ENCODE data around the gene MECR. TPM values are rescaled to one million over a fixed set of nuclear protein-coding genes. Genes with fewer than 3 reads are reported as not detected.
"Not testable (repeated sequence)": the region's sequence is repeated elsewhere in the genome, so short reads cannot be mapped to it uniquely, and the experiment has no call there.

MECR gene
- polyA plus RNA-seq, 1 donor, result 29.1 TPM

DNA sequence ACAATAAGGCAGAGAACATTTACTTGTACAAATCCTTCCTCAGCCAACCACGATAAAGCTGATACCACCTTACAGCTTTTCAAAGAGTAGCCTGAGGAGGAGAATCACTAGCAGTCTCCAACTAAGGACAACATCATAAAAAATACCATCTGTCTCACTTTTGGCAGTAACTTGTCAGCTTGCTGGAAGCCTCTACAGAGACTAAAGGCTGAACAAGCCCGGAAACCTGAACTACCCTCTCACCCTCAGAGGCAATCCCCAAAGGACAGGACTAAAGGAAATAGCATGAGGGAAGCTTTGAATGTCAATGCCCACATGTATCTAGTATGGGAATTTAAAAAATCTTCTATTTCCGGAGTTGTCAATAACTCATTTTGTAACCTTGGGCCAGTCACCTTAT is 59.6 kb downstream of the MECR start:
- DNase-seq, result no peak

DNA sequence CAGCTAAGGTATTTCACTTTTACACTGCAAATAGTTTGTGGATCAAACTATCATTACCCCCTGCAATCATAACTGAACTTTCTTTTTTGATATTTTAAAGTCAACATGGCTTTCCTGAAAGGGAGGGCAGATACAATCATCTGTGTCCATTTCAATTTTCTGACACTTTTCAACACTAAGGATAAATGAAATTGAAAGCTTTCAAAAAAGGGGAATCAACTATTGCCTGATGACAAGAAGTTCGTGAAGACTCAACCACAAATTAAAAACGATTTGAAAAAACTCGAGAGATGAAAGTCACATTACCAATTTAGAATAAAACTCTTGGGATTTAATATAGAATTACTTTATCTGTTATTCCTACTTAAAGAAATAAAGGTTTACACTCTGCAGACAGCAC is 60.8 kb downstream of the MECR start:
- DNase-seq, result no peak

DNA sequence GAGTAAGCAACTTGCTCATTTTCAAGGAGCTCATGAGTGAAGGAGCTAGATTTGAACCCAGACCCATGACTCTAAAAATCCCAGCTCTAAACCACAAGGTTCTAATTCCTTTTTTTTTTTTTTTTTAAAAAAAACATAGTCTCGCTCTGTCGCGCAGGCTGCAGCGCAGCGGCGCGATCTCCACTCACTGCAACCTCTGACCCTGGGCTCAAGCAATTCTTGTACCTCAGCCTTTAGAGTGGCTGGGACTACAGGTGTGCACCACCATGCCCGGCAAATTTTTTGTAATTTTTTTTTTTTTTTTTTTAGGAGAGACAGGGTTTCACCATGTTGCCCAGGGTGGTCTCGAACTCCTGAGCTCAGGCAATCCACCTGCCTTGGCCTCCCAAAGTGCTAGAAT is 62.8 kb downstream of the MECR start:
- DNase-seq, result no peak

DNA sequence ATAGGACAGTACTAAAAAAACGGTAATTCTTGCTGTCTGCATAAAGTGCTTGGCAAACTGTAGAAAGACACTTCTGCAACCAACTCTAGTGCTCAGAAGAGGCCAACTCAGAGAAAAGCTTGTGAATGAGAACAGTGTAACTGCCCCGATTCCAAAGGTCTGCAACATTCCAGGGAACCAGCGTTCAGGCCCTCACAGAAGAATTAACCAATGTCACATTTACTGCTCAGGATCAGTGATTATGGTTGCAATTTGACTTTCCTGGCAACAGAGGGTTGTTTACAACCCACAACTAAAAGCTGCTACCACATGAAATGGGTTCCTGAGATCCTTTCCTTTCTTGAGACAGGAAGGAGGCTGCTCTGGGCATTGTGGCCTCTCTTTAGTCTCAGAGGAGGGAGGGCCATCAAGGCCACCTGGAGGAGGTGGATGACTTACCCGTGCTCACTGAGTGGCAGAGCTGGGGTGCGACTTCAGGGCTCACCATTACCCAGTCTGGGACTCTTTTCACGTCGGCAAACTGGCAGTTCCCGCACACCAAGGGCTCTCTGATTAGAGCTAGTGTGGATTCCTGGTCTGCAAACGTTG is 64.3 kb downstream of the MECR start:
- no peak for DNase-seq

DNA sequence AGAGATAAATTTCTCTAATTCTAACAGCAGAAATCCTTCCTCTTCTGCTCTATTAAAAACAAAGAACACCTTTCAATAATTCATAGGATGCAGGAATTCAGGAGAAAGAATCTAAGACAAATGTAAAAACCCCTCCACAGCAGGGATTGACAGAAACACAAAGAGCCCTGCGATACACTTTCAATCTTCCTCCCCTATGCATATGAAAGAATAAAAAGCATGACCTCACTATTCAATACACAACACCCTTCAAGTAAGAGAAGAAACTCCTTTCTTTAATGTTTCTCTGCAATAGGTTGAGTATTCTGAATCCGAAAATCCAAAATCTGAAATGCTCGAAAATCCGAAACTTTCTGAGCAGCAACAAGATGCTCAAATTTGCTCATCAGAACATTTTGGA is 66.1 kb downstream of the MECR start:
- no peak for DNase-seq

DNA sequence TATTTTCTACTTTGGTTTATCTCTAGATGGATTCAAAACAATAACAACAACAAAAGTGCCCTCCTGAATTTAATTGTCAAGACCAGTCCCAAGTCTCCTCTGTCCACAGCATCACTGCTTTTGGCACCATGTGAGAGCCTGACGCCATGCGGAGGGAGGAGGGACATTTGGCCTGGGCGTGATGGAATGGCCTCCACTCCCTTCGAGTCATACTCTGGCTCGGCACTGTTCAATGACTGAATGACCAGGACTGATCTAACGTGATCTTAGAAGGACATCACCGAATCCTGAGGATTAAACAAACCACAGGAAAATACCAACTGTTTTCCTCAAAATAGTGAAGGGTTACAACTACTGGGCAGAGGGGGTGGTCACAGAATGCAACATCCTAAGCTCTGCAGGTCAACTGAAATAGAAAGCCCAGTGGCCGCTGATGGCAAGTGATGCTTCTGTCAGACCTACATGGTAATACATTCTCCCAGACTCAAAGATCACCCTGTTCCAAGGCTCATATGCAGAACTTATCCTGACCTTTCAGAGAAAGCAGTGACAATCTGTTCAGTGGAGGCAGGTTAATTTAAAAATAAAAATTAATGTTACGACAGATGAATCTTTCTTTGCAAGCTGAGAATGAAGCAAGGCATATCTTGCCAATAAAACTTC is 68.1 kb downstream of the MECR start:
- no peak for DNase-seq

DNA sequence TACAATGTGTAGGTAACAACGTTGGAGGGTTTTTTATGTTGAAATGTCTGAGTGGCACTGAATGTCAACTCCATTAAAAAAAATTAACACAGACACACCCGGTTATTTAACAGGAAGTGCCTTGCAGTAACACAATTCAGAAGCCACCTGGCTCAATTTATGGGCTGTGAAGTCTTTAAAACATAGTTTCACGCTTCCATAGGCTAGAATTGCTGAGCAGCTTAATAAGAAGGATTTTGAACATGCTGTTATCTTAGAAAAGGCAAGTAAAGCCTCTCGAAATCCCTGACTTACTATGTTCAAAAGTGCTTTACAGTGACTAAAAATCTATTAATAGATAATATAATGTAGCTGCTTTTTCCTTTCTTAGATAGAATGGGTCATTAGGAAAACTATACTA is 68.7 kb downstream of the MECR start:
- no peak for DNase-seq

DNA sequence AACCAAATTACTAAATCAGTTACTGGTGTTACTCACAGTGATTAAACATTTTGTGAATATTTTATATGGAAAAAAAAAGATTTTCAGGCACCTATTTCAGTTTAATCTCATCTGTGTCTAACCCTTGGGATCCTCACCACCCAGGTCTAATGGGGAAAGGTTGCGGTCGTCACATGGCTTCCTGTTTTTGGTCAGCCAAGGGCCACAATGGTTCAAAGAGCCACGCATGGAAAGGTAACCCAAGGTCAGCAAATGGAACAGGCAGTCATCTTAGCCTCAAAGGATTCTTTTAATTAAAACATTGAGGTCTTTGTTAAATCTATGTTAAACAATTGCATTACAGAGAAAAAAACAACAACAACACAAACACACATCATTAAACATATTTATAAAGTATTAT is 71.0 kb downstream of the MECR start:
- no peak for DNase-seq

DNA sequence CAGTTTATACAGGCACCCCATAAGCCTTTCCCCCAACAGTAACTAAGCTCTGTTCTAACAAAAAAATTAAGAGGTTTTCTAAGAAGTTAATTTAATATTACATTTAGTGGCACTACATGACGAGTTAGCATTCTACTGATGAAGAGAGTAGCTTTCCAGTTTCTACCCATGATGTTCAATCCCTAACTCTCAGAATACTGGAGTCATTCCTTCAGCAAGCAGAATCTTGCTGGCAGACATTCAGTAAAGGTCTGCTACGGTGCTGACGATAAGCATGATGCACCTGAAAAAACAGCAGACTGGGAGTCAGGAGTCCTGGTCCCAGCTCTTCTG is 73.5 kb downstream of the MECR start:
- DNase-seq, result no peak

DNA sequence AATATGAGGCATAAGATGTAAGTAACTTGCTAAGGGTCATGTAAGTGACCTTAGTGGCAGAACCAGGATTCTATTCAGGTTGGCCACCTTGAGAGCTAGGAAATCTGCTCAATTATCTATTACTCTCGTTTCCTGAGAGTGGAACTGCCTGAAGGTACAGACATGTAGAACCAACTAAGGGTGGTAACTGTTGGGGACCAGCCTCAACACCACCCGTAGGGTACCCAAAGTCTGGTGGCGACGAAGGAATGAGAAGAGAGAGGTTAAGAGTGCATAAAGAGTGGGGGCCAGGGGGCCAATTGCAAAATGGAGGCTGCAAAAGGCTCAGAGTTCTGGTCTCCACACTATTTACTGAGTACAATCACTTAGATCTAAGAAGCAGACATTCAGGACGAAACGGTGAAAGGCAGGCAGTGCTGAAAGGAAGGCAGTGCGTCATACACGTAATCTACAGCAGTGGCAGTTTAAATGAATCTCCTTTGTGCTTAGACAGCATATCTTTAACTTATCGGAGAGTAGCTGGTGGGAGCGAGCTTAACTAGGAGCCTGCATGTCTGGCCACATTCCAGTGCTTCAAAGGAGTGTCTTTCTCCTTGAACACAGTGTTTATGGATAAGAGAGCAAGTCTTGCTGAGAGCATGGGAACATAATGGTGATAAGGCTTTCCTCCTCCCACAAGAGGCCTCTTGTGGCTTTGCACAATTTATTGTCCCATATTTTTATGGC is 74.0 kb downstream of the MECR start:
- no peak for DNase-seq

DNA sequence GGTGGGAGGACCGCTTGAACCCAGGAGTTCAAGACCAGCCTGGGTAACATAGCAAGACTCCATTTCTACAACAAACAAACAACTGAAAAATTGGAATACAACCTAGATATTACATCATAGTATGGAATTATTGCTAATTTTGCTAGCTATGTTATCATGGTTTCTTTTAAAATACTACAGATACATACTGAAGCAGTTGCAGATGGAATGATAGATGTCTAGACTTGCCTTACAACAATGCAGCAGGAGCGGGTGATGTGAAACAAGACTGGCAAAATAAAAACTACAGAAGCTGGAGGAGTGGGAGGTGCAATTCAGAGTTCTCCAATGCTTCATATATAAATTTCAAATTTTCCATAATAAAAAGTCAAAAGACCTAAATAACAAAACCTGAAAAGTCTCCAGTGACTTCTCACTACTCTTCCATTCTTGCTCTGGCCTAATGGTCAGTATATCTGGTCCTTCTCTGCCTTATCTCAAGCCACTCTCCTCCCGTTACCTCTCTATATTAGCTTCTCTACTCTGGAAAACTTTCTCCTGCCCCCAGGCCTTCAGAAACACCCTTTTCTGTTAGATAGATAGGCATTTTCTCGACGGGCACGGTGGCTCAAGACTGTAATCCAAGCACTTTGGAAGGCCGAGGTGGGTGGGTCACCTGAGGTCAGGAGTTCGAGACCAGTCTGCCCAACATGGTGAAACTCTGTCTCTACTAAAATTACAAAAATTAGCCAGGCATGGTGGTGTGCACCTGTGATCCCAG is 78.5 kb downstream of the MECR start:
- DNase-seq, result no peak

DNA sequence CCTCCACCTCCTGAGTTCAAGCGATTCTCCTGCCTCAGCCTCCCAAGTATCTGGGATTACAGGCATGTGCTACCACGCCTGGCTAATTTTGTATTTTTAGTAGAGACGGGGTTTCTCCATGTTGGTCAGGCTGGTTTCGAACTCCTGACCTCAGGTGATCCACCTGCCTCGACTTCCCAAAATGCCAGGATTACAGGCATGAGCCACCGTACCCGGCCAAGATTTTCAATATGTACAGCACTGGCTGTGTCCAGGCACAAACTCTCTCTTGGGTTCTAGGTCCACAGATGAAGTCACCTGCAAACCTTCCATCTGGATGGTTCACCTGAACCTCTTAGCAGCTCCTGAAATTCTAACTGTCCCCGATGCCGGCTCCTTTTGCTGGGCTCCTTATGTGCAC is 80.4 kb downstream of the MECR start:
- DNase-seq, result not testable (repeated sequence)

DNA sequence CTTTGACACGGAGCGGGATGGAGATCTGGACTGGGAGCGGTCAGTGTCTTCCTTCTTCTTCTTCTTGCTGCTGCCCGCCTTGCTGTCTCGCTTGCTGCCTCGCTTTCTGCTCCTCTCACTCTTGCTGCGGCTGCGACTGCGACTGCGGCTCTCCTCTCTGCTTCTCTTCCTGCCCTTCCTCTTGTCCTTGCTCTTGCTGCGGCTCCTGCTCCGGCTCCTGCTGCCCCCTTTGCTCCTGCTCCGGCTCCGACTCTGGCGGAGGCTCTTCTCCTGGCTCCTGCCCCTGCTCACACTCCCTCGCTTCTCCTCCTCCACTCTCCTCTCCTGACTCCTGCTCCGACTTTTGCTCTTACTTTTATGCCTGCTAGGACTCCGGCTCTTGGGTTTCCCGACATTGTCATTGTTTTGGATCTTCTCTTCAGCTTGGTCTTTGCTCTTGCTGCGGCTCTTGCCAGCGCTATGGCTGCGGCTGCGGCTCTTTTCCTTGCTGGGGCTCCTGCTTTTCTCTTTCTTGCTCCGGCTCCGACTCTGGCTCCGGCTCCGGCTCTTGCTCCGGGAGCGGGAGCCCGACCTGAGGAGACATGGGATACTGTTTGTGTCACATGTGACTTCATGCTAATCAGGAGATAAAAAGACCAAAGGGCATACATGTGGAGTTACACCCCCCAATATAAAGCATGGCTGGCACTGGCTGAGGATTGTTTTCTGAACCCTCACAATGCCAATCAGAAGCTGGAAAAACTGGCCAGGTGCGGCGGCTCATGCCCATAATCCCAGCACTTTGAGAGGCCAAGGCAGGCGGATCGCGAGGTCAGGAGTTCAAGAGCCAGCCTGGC is 81.9 kb downstream of the MECR start:
- DNase-seq, result no peak

DNA sequence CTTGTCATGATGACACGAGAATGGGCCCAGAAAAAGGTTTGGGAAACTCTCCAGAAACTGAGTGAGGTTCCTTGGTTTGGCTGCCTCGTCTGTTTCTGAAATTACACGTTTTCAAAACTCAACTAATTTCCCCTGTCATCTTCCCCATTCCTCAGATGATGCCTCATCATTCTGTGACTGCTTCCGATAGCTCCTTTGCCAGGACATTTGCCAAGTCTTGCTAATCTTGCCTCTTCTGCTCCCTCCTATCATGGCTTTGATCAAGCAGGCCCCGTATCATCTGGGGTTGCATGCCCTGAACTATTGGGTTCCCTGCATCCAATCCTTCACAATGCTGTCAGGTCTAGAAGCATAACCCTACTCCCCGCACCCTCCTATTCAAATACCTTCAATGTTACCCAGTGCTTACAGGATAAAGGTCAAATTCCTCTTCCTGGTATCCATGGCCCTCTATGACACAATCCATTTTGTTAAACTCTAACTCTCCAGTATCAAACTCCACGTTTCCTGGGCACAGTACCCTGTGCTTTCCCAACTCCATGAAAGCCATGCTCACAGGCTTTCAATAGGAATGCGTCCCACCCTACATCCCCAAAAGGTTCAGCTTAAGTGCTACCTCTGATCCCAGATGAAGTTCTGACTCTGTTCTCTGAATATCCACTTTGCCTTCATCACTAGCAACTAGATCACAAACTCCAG is 84.8 kb downstream of the MECR start:
- no peak for DNase-seq

DNA sequence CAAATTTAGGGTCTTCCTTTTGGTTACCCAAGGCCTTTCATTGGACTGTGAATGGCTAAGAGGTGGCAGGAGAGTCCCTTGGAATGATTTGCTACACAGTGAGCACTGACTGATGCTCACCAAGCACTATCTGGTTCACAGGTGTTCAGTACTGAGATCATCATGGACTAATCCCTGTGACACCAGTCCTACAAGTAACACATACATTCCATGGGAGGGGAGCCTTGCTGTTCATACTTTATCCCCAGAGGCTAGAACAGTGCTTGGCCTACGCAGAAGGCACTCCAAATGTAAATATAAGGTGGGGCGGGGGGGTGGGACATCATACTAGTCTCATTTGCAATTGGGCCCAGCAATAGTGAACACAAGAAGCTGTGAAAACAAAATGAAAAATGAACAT is 86.6 kb downstream of the MECR start:
- no peak for DNase-seq

DNA sequence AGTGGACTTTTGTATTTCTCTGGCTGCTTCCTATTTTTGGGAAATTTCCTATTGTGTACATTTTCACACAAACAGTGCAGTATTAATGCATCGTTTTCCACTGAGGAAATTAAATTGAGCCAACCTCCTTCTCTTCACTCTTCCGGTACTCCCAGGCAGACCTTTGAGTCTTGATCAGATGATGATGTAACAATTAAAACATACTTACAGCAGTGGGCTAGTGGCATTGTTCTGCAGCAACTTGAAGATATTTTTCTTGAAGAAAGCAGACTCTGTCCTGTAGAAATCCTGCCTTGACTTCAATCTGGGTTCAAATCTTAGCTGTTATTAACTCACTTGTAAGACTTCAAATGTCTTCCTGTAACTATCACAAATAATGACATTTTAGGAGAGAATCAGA is 88.0 kb downstream of the MECR start:
- DNase-seq, result no peak

Other genes starting within 250 kb of the MECR start
- gene TMEM200B, start 107.0 kb downstream of the MECR start, polyA plus RNA-seq (ENCODE audit: insufficient read length), result 13.4 TPM
- gene SRSF4, start 49.0 kb downstream of the MECR start, polyA plus RNA-seq (ENCODE audit: insufficient read length), result 133 TPM
- 13.1 TPM for gene PTPRU, start 5.6 kb upstream of the MECR start, polyA plus RNA-seq (ENCODE audit: insufficient read length)

Data from left kidney (tissue), 2 donors.